SHP77 (cell line): ENCODE data around the gene HBG1.

Experiments
- DNase-seq, 2 experiments: peaks; one replicate each; lab custom pipeline; 2025; lab: John Stamatoyannopoulos, UW

The HBG1 gene

GRCh38 chr11:5246772-5247471 is 2.7 kb downstream of the HBG1 start:
- DNase-seq = no peak

GRCh38 chr11:5245155-5245554 is 4.5 kb downstream of the HBG1 start:
- no peak for DNase-seq

GRCh38 chr11:5243816-5244180 is 5.9 kb downstream of the HBG1 start:
- no peak for DNase-seq

GRCh38 chr11:5242933-5243815 is 6.5 kb downstream of the HBG1 start:
- DNase-seq = no peak

- DNase-seq = no peak
Observed at GRCh38 chr11:5242208-5242607, 7.4 kb downstream of the HBG1 start.

- DNase-seq = no peak
Observed at GRCh38 chr11:5241458-5241857, 8.2 kb downstream of the HBG1 start.

GRCh38 chr11:5240458-5240857 is 9.2 kb downstream of the HBG1 start:
- no peak for DNase-seq

- DNase-seq = no peak
Observed at GRCh38 chr11:5240056-5240455, 9.6 kb downstream of the HBG1 start.

- no peak for DNase-seq
Observed at GRCh38 chr11:5239046-5239445, 10.6 kb downstream of the HBG1 start.

- no peak for DNase-seq
Observed at GRCh38 chr11:5238486-5238885, 11.2 kb downstream of the HBG1 start.

- DNase-seq = no peak
Observed at GRCh38 chr11:5237420-5237819, 12.2 kb downstream of the HBG1 start.

GRCh38 chr11:5235364-5236095 is 14.1 kb downstream of the HBG1 start:
- DNase-seq = no peak

- no peak for DNase-seq
Observed at GRCh38 chr11:5234381-5234834, 15.2 kb downstream of the HBG1 start, which contains the start of gene HBD. HBD (minus strand) TSS chr11:5234483; CDS start chr11:5234433, 50 bp downstream.

- no peak for DNase-seq
Observed at GRCh38 chr11:5233307-5233706, 16.4 kb downstream of the HBG1 start.

- DNase-seq = no peak
Observed at GRCh38 chr11:5232821-5233220, 16.8 kb downstream of the HBG1 start.

- DNase-seq = no peak
Observed at GRCh38 chr11:5232176-5232575, 17.5 kb downstream of the HBG1 start.

GRCh38 chr11:5231111-5231510 is 18.5 kb downstream of the HBG1 start:
- DNase-seq = no peak

GRCh38 chr11:5230266-5230665 is 19.4 kb downstream of the HBG1 start:
- no peak for DNase-seq

- DNase-seq = no peak
Observed at GRCh38 chr11:5229796-5230195, 19.9 kb downstream of the HBG1 start.

GRCh38 chr11:5229356-5229755 is 20.3 kb downstream of the HBG1 start:
- no peak for DNase-seq

- DNase-seq = no peak
Observed at GRCh38 chr11:5228124-5228523, 21.5 kb downstream of the HBG1 start.

- DNase-seq = no peak
Observed at GRCh38 chr11:5227681-5228080, 22.0 kb downstream of the HBG1 start.
